Stomach (tissue), 9 donors: Measurements from ENCODE around the gene TRABD. TPM values are rescaled to one million over a fixed set of nuclear protein-coding genes. Genes with fewer than 3 reads are reported as not detected.
A peak's percentile ranks its signal among the peaks of the same experiment; 100 is the strongest.

ENCODE experiments used
- DNase-seq, 2 donors: peaks; one replicate each; pipeline versions ENCODE4 v3.0.0 to v3.0.0-alpha.2; 2013 to 2019
- H3K27ac ChIP-seq, 5 donors: fragments of 200-600 bp in 4 of 5; sonication (generic) in 4 of 5; one replicate each; pipeline ENCODE4 v1.5.1; 2013 to 2019; ENCODE audit warnings: mild to moderate bottlenecking in 1 of 5, moderate library complexity in 1 of 5
- H3K27me3 ChIP-seq, 3 donors: fragments of 200-600 bp; sonication (generic); one replicate each; pipeline ENCODE4 v1.5.1; 2017 to 2019; ENCODE audit warnings: mixed run types in 1 of 3
- H3K36me3 ChIP-seq, 4 donors: fragments of 200-600 bp; sonication (generic); 1 replicate in 3 of 4; 2 replicates in 1 of 4; pipeline ENCODE4 v1.5.1; 2016 to 2019
- H3K4me1 ChIP-seq, 4 donors: fragments of 200-600 bp; sonication (generic); one replicate each; pipeline ENCODE4 v1.5.1; 2016 to 2019
- H3K4me3 ChIP-seq, 4 donors: fragments of 200-600 bp; sonication (generic) in 3 of 4; one replicate each; pipeline ENCODE4 v1.5.1; 2016 to 2019; ENCODE audit warnings: mild to moderate bottlenecking in 1 of 4
- H3K9me3 ChIP-seq, 4 donors: fragments of 200-600 bp; sonication (generic); one replicate each; pipeline ENCODE4 v1.5.1; 2016 to 2019
- CTCF ChIP-seq, 7 experiments: fragments of 450-650 bp in 4 of 7; fragments of 200-600 bp in 3 of 7; sonication (generic) in 3 of 7; IDR thresholded peaks; one replicate each; pipeline ENCODE4 v1.5.1; 2016 to 2019; ENCODE audit warnings: antibody characterized with exemption in 7 of 7, control low read depth in 2 of 7, mild to moderate bottlenecking in 1 of 7
- EP300 ChIP-seq: sonication (generic); formaldehyde crosslinking; IDR thresholded peaks from one replicate; pipeline ENCODE4 v1.6.1; 2017; ENCODE audit warnings: antibody characterized with exemption
- POLR2A ChIP-seq, 4 donors: fragments of 450-650 bp; IDR thresholded peaks; one replicate each; pipeline ENCODE4 v1.6.1; 2016; ENCODE audit warnings: antibody characterized with exemption in 4 of 4, control low read depth in 2 of 4, mild to moderate bottlenecking in 1 of 4, moderate library complexity in 1 of 4
- POLR2AphosphoS5 ChIP-seq, 3 donors: sonication (generic); formaldehyde crosslinking; IDR thresholded peaks; one replicate each; pipeline ENCODE4 v1.6.1; 2016; ENCODE audit warnings: antibody characterized with exemption in 3 of 3
- WGBS, 5 donors: extraction: QIAGEN DNeasy Blood & Tissue Kit in 3 of 5; methylation state at CpG; one replicate each; pipeline versions ENCODE4 v1.1.5 to v1.1.7; 2013 to 2018; 5-methylcytosine and 5-hydroxymethylcytosine counted together
- intact Hi-C: fragments of 100-400 bp; cut with DNase I; formaldehyde crosslinking; loops from one replicate; pipeline ENCODE4 v1.15.1; 2023; ENCODE audit warnings: low total_unique reads
- polyA plus RNA-seq, 3 donors: library from polyadenylated mRNA; stranded (reverse); fragments of 200-250 nt; gene quantifications; one replicate each; pipeline ENCODE4 v1.2.3, GENCODE V29; 2013
- total RNA-seq, 5 donors: library from RNA; depleted of rRNA; stranded (reverse); fragments of >200 nt; gene quantifications; one replicate each; pipeline versions ENCODE4 v1.1.0 to v1.2.3, GENCODE V29; 2014 to 2016
- donor health status: healthy with polysubstance abuse.
- donor health status: Bipolar disorder and iron deficiency.
- donor health status: healthy.

Gene TRABD
- total and polyA plus RNA-seq, 8 donors: 13.2 to 245 (median 47.5) TPM

- TF ChIP-seq EP300 (no peak), POLR2A (IDR thresholded peaks at IDR 0.05) (no peak), POLR2AphosphoS5 (IDR thresholded peaks at IDR 0.05) (no peak), CTCF (IDR thresholded peaks at IDR 0.05) (no peak)
- peaks cover 0 to 6% (median 0%) of the 10 kb centered on the region in 4 donors for H3K4me1 ChIP-seq
- WGBS, 5 donors: 94 to 97% (median 95%) methylated on average over 74 to 76 of the region's 76 CpGs
- no peaks in the 10 kb centered on the region for H3K36me3 ChIP-seq
- no peaks in the 10 kb centered on the region for H3K9me3 ChIP-seq
- DNase-seq: no peak
- intact Hi-C loops: no loop called here
- no peak overlapping the region for H3K27ac ChIP-seq
- H3K27me3 ChIP-seq: peaks cover 6 to 88% (median 8%) of the 10 kb centered on the region in 3 donors
- no peak overlapping the region for H3K4me3 ChIP-seq
Measured at GRCh38 chr22:50176850-50177536, 8.7 kb upstream of the TRABD start.

- WGBS, 5 donors: 59 to 79% (median 77%) methylated on average over 56 to 98 of the region's 98 CpGs
- intact Hi-C loops: no loop called here
- Histone ChIP-seq H3K4me1 (peaks cover 0 to 11% (median 7%) of the 10 kb centered on the region in 4 donors), H3K27me3 (peaks cover 6 to 80% (median 8%) of the 10 kb centered on the region in 3 donors), H3K4me3 (no peak overlapping the region), H3K27ac (no peak overlapping the region), H3K36me3 (no peaks in the 10 kb centered on the region), H3K9me3 (no peaks in the 10 kb centered on the region)
- no peak for TF ChIP-seq POLR2A (IDR thresholded peaks at IDR 0.05)
- TF ChIP-seq EP300: no peak
- no peak for DNase-seq
Measured at GRCh38 chr22:50177537-50178470, 7.9 kb upstream of the TRABD start.

- H3K36me3 ChIP-seq: no peaks in the 10 kb centered on the region
- H3K9me3 ChIP-seq: no peaks in the 10 kb centered on the region
- peak in 1 of 2 donors; percentile 7 for DNase-seq
- peaks cover 6 to 73% (median 8%) of the 10 kb centered on the region in 3 donors for H3K27me3 ChIP-seq
- H3K27ac ChIP-seq: no peak overlapping the region
- WGBS, 5 donors: 40 to 75% (median 62%) methylated on average over 7 to 22 of the region's 22 CpGs
- intact Hi-C loops: no loop called here
- H3K4me1 ChIP-seq: peaks cover 0 to 17% (median 14%) of the 10 kb centered on the region in 4 donors
- H3K4me3 ChIP-seq: no peak overlapping the region
- TF ChIP-seq POLR2AphosphoS5 (IDR thresholded peaks at IDR 0.05) (no peak), CTCF (IDR thresholded peaks at IDR 0.05) (no peak), POLR2A (IDR thresholded peaks at IDR 0.05) (no peak), EP300 (no peak)
Measured at GRCh38 chr22:50178471-50178864, 7.2 kb upstream of the TRABD start.

GRCh38 chr22:50178871-50179869 lies 6.5 kb upstream of the TRABD start:
- Histone ChIP-seq H3K27me3 (peaks cover 6 to 66% (median 8%) of the 10 kb centered on the region in 3 donors), H3K4me1 (peaks cover 6 to 24% (median 21%) of the 10 kb centered on the region in 4 donors), H3K36me3 (no peaks in the 10 kb centered on the region), H3K27ac (no peak overlapping the region), H3K4me3 (no peak overlapping the region), H3K9me3 (no peaks in the 10 kb centered on the region)
- no peak for DNase-seq
- intact Hi-C loops: no loop called here
- 80 to 83% (median 82%) methylated on average over 30 to 64 of the region's 64 CpGs for WGBS, 5 donors
- TF ChIP-seq EP300 (no peak), POLR2AphosphoS5 (IDR thresholded peaks at IDR 0.05) (no peak), POLR2A (IDR thresholded peaks at IDR 0.05) (no peak), CTCF (IDR thresholded peaks at IDR 0.05) (no peak)
